A673 (cell line): ENCODE results near the gene MATK. TPM values are rescaled to one million over a fixed set of nuclear protein-coding genes. Genes with fewer than 3 reads are reported as not detected.

Experiments
- BruUV-seq: library from RNA; stranded (reverse); fragments of 400-500 nt; replicated peaks from 2 replicates; lab custom pipeline; 2021; lab: Mats Ljungman, UMichigan
- CTCF ChIA-PET: fragments of 300-600 bp; sonication (Branson Sonifier 250); formaldehyde crosslinking; loops from one replicate; lab custom pipeline; 2022; ENCODE audit warnings: antibody characterized with exemption; lab: Charles Lee
- POLR2A ChIA-PET: fragments of 300-600 bp; sonication (Branson Sonifier 250); formaldehyde crosslinking; loops from one replicate; lab custom pipeline; 2022; ENCODE audit warnings: antibody characterized with exemption; ENCODE audit not compliant: low non-redundant PET; lab: Charles Lee
- DNase-seq: peaks from one replicate; pipeline ENCODE4 v3.0.0-alpha.2; 2015; ENCODE audit warnings: low spot score
- H3K27ac ChIP-seq: fragments of 200-600 bp; sonication (generic); 2 replicates; pipeline ENCODE4 v1.5.1; 2016; ENCODE audit warnings: mixed run types, low read depth, mild to moderate bottlenecking, mixed read lengths, antibody characterized with exemption, low read length; ENCODE audit not compliant: poor library complexity, severe bottlenecking
- H3K27me3 ChIP-seq: fragments of 200-600 bp; sonication (generic); replicated peaks from 2 replicates; pipeline ENCODE4 v1.6.1; 2017; ENCODE audit warnings: mixed run types, low read depth, mild to moderate bottlenecking, mixed read lengths, antibody characterized with exemption, low read length; ENCODE audit not compliant: insufficient read depth, poor library complexity
- H3K36me3 ChIP-seq: fragments of 200-600 bp; sonication (generic); 2 replicates; pipeline ENCODE4 v1.6.1; 2016; ENCODE audit warnings: mixed run types, mild to moderate bottlenecking, mixed read lengths, antibody characterized with exemption, low read length; ENCODE audit not compliant: insufficient read depth, poor library complexity, severe bottlenecking
- H3K4me1 ChIP-seq: fragments of 200-600 bp; sonication (generic); 2 replicates; pipeline ENCODE4 v1.6.1; 2017; ENCODE audit warnings: mixed run types, mild to moderate bottlenecking, mixed read lengths, antibody characterized with exemption, low read length; ENCODE audit not compliant: insufficient read depth, poor library complexity, severe bottlenecking
- H3K4me3 ChIP-seq: fragments of 200-600 bp; sonication (generic); 2 replicates; pipeline ENCODE4 v1.5.1; 2016; ENCODE audit warnings: low read depth, mixed run types, mild to moderate bottlenecking, mixed read lengths, low read length; ENCODE audit not compliant: poor library complexity, severe bottlenecking
- H3K9me3 ChIP-seq: fragments of 200-600 bp; sonication (generic); 2 replicates; pipeline ENCODE4 v1.6.1; 2016; ENCODE audit warnings: mixed run types, low read depth, mild to moderate bottlenecking, mixed read lengths, antibody characterized with exemption, low read length; ENCODE audit not compliant: poor library complexity, severe bottlenecking
- CTCF ChIP-seq: fragments of 300-800, 200-600 bp; sonication (generic); conservative IDR thresholded peaks from 2 replicates; pipeline ENCODE4 v1.5.1; 2017; ENCODE audit warnings: low read depth, mild to moderate bottlenecking, antibody characterized with exemption, low read length, moderate library complexity, mixed read lengths
- EZH2 ChIP-seq: fragments of 200-600 bp; sonication (generic); IDR thresholded peaks from 2 replicates; pipeline ENCODE4 v1.6.1; 2017; ENCODE audit warnings: borderline replicate concordance, low read depth, mild to moderate bottlenecking, mixed read lengths, antibody characterized with exemption, low read length; ENCODE audit not compliant: poor library complexity, severe bottlenecking
- intact Hi-C: fragments of 100-400 bp; cut with micrococcal nuclease; formaldehyde crosslinking; loops from one replicate; pipeline ENCODE4 v1.10.0; 2022; ENCODE audit not compliant: unreplicated experiment
- total RNA-seq: library from RNA; stranded (reverse); gene quantifications from 2 replicates; pipeline ENCODE4 v1.2.3, GENCODE V29; 2021

MATK gene
- total RNA-seq, 1 experiment from 2014 or later, result 2.0 TPM

GRCh38 chr19:3808420-3809143 is 22.4 kb upstream of the MATK start:
- no TSS peak for BruUV-seq

GRCh38 chr19:3807574-3808354 is 21.6 kb upstream of the MATK start:
- TF ChIP-seq CTCF (no peak), EZH2 (no peak)
- no peaks in the 10 kb centered on the region for H3K9me3 ChIP-seq
- no peaks in the 10 kb centered on the region for H3K27me3 ChIP-seq
- intact Hi-C loops, result no loop called here
- no peak overlapping the region for H3K27ac ChIP-seq
- POLR2A ChIA-PET, result no interaction called here
- no peaks in the 10 kb centered on the region for H3K36me3 ChIP-seq
- no peaks in the 10 kb centered on the region for H3K4me1 ChIP-seq
- CTCF ChIA-PET, result no interaction called here
- BruUV-seq, result no TSS peak
- no peak for DNase-seq
- no peak overlapping the region for H3K4me3 ChIP-seq

More at GRCh38 chr19:3808420-3809143, 22.4 kb upstream of the MATK start:
- CTCF ChIA-PET, result interaction anchor here (0.6 kb wide), 1 partner anchor 19 kb away, joined by 10 read pairs; no protein-coding TSS in a partner anchor
- TF ChIP-seq EZH2 (no peak), CTCF (no peak)
- intact Hi-C loops, result no loop called here
- no peaks in the 10 kb centered on the region for H3K4me1 ChIP-seq
- no peak overlapping the region for H3K4me3 ChIP-seq
- H3K9me3 ChIP-seq, result no peaks in the 10 kb centered on the region
- no peaks in the 10 kb centered on the region for H3K36me3 ChIP-seq
- no peak overlapping the region for H3K27ac ChIP-seq
- POLR2A ChIA-PET, result no interaction called here
- DNase-seq, result no peak
- no peaks in the 10 kb centered on the region for H3K27me3 ChIP-seq

- Histone ChIP-seq H3K9me3 (no peaks in the 10 kb centered on the region), H3K36me3 (no peaks in the 10 kb centered on the region), H3K4me3 (no peak overlapping the region), H3K27me3 (no peaks in the 10 kb centered on the region), H3K27ac (no peak overlapping the region), H3K4me1 (no peaks in the 10 kb centered on the region)
- DNase-seq, result no peak
- POLR2A ChIA-PET, result no interaction called here
- intact Hi-C loops, result no loop called here
- BruUV-seq, result no TSS peak
- no peak for TF ChIP-seq CTCF
- TF ChIP-seq EZH2, result no peak
- CTCF ChIA-PET, result no interaction called here
Measured at GRCh38 chr19:3807131-3807480, 20.9 kb upstream of the MATK start.
